NAMALWA (cell line): ENCODE results near the gene ZNF189.
"Not testable (repeated sequence)": the region's sequence is repeated elsewhere in the genome, so short reads cannot be mapped to it uniquely, and the experiment has no call there.

Source experiments
- DNase-seq: peaks from one replicate; pipeline ENCODE4 v3.0.0-alpha.2; 2015; ENCODE audit warnings: low spot score

ZNF189 gene

DNA sequence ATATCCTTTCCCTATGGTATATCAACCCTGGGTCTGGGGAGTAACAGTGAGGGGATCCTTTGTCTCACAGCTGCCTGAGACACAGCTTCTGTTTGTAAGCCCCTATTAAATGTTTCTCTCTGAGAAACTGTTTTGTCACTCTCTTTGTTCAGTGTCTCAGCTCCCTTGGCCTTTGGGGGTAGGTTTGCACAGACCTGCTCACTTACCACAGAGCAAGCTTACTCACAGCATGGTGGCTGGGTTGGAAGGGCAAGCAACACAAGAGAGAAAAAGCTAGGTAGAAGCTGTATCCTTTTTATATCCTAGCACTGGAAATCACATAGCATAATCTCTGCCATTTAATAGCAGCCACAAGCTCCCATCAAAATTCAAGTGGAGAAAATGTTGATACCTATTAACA is 18.4 kb upstream of the ZNF189 start:
- no peak for DNase-seq

GRCh38 chr9:101381118-101381517 is 17.5 kb upstream of the ZNF189 start:
- DNase-seq: no peak

DNA sequence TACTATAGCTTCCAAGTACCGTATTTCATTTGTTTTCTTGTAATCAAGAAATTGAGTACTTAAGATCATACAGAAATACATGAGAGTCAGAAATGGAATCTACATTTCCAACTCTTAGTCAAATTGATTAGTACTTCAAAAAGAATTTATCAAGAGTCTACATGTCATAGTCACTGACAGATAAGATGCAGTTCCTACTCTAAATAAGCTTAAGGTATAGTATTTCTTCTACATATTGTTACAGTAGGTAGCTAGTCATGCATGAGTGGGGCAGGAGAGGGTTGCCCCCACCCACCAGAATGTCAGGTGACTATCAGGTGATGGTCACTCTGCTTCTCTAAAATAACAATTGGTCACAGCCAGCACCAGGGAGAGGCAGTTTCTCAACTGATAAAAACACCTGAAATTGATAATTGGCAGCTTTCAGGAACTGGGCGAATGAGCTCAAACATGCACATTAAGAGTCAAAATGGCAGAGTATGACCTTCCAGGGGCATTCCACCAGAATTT is 16.8 kb upstream of the ZNF189 start:
- no peak for DNase-seq

- DNase-seq: no peak
Measured at GRCh38 chr9:101383361-101383760, 15.3 kb upstream of the ZNF189 start.

DNA sequence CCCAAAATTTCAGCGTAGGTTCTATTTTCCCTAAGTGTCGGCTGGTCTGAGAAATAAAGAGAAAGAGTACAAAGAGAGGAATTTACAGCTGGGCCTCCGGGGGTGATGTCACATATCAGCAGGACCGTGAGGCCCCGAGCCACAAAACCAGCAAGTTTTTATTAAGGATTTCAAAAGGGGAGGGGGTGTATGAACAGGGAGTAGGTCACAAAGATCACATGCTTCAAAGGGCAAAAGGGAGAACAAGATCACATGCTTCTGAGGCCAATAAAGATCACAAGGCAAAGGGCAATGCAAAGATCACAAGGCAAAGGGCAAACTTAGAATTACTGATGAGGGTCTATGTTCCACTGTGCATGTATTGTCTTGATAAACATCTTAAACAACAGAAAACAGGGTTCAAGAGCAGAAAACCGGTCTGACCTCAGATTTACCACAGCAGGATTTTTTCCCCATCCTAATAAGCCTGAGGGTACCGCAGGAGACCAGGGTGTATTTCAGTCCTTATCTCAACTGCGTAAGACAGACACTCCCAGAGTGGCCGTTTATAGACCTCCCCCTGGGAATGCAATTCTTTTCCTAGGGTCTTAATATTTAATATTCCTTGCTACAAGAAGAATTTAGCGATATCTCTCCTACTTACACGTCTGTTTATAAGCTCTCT is 13.6 kb upstream of the ZNF189 start, which contains the start of gene BAAT:
Gene BAAT (minus strand): TSS at position 134 of the 664 bp plus-strand sequence. CDS start 13,602 bp downstream, outside the sequence.
- not testable (repeated sequence) for DNase-seq

- DNase-seq: peak; percentile 66
Measured at GRCh38 chr9:101387871-101388506, 10.7 kb upstream of the ZNF189 start.

- peak; percentile 28 for DNase-seq
Measured at GRCh38 chr9:101388507-101388993, 10.1 kb upstream of the ZNF189 start.

DNA sequence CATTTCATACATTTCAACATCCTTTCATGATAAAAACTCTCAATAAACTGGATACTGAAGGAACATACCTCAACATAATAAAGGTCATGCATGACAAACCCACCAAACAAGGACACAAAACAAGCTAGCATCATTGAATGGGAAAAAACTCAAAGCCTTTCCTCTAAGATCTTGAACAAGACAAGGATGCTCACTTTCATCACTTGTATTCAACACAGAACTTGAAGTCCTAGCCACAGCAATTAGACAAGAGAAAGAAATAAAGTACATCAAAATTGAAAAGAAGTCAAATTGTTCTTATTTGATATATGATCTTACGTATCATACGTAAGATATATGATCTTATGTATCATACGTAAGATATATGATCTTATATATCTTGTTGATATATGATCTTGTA is 5.5 kb upstream of the ZNF189 start:
- no peak for DNase-seq

- DNase-seq: no peak
Measured at GRCh38 chr9:101394687-101395086, 4.0 kb upstream of the ZNF189 start.

- DNase-seq: no peak
Measured at GRCh38 chr9:101397746-101398067, 944 bp upstream of the ZNF189 start.

DNA sequence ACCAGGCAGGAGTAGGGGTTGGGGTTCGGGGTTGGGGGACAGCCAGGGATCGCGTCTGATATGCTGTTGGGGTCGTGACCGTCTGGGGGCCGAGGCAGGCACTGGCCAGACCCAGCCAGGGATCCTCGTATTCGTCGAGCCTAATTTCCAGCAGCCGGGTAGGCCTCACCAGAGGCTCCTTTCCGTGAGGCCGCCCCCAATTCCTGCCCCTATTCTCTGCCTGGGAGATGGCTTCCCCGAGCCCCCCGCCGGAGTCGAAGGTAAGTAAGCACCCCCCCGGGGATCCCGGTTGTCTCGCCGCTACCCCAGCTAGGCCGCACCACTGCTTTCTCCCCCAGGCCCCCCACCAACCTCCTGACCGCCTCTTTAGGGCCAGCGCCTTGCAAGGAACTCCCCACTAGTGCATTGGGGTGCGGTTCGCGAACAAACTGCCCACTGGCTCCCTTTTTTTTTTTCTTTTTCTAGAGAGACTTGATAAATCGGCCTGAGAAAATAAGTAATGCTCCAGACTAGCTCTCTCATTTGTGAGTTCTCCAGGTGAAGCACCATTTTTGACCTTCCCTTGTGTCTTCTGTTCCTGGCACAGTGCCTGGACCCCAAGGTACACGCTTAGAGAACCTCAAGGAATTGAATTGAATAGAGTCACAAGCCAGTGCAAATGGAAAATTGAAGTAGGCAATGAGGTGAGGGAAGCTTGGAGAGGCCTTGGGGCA is 435 bp downstream of the ZNF189 start:
- DNase-seq: peak; percentile 27

- DNase-seq: peak; percentile 14
Measured at GRCh38 chr9:101399643-101399970, 956 bp downstream of the ZNF189 start.

- DNase-seq: no peak
Measured at GRCh38 chr9:101400120-101400519, 1.5 kb downstream of the ZNF189 start.

DNA sequence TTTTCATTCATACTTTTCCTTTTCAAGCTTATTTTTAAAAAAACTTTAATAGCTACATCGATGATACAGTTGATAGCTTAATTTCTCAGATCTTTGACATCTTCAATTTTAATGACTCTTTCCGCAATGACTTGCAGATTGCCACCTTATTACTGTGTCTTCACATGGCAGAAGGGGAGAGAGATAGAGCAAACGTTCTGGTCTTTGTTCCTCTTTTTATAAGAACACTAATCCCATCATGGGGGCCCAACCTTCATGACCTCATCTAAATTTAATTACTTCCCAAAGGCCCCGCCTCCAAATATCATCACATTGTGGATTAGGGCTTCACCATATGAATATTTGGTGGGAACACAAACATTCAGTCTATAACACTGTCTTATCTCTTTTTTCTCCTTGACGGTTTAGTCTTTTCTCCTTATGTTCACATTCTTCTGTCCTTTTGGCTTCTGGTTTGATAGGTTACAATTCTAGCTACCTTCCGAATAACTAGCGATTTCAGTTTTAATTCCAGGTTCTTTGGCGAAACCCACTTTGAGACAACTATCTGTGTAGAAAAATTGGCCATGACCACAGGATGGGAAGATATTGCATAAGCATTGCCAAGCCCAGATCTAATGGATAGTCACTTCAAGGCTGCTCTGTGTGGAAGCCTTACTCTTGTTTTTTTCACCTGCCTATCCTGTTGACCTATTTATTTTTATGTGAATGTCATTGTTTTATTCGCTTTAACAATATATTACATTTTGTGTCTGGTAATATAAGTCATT is 5.0 kb downstream of the ZNF189 start:
- no peak for DNase-seq

DNA sequence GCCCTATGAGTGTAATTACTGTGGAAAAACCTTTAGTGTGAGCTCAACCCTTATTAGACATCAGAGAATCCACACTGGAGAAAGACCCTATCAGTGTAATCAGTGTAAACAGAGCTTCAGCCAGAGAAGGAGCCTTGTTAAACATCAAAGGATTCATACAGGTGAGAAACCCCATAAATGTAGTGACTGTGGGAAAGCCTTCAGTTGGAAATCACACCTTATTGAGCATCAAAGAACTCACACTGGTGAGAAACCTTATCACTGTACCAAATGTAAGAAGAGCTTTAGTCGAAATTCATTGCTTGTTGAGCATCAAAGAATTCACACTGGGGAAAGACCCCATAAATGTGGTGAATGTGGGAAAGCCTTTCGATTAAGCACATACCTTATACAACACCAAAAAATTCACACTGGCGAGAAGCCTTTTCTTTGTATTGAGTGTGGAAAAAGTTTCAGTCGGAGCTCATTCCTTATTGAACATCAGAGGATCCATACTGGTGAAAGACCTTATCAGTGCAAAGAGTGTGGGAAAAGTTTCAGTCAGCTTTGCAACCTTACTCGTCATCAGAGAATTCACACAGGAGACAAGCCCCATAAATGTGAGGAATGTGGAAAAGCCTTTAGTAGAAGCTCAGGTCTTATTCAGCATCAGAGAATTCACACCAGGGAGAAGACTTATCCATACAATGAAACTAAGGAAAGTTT is 9.9 kb downstream of the ZNF189 start:
- no peak for DNase-seq

- no peak for DNase-seq
Measured at GRCh38 chr9:101409079-101409477, 10.4 kb downstream of the ZNF189 start.

DNA sequence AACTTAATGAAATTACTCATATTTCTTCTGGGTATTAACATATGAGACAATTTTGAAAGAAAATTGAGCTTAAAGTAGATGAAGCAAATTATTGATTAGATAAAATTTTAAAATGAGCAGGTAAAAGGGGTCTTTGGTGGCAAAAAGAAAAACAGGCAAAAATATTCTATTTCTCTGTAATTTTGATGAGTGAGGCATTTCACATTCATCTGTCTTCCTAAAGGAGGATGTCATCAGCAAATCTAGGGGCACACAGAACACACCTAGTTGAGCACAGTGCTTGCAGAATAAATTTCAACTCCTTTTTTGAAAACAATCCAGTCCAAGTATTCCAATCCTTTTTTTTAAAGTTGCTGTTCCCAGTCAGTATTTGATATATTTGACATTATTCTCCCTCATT is 16.2 kb downstream of the ZNF189 start:
- DNase-seq: no peak

DNA sequence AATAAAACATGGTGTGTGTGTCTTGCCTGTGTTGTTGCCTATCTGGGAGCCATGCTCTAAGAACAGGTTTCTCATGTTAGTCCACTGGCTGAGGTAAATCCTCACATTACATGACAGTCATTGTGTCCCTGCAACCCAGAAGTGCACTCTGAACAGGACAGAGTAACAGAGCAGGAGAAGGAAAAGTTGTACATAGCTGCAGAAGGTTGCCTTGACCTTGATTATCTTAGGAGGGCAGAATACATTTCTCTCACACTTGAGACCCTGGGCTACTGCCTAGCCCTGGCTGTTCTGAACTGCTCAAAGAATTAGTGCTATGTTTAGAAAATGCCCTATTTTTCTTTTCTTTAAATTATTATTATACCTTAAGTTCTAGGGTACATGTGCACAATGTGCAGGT is 16.9 kb downstream of the ZNF189 start:
- DNase-seq: no peak

- DNase-seq: no peak
Measured at GRCh38 chr9:101417389-101417788, 18.7 kb downstream of the ZNF189 start.

GRCh38 chr9:101417977-101418376 is 19.3 kb downstream of the ZNF189 start:
- DNase-seq: no peak

DNA sequence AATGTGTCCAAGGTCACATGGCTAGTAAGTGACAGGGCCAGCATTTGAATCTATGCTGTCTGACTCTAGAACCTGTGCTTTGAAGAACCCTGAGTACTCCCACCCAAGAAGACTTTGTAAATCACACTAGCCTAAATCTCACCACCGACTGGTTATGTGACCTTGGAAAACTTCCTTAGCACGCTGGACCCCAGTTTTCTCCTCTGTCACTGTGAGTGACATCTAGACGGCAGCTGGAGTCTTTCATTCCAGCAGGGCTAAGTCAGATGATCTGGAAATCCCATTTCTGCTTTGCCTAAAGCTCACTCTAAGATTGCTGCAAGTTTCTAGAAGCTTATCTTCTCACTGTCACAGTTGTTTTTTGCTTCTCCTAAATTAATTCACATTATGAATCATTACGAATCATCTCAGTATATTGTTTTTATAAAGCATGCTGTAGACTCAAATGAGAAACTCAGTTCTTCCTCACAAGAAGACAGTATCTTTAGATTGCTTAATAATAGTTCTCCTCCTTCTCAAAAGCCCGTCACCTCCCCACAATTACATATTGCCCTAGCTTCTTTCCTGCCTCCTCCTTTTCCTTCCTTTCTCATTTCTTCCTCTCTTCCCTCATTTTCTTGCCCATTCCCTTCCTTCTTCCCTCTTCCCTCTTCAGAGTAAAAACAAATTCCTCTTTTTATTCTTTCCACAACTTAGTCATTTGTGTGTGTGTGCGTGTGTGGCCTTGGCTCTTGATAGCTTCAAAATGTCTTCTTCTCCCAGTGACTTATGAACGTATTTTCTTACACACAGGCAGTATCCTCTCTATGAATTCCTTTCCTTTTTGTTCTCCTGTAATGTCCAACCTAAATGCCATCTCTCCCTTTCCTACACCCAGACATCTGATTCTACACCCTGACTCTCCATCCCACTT is 20.1 kb downstream of the ZNF189 start:
- no peak for DNase-seq
